ENCODE measurements around the gene BLOC1S3.

DNA sequence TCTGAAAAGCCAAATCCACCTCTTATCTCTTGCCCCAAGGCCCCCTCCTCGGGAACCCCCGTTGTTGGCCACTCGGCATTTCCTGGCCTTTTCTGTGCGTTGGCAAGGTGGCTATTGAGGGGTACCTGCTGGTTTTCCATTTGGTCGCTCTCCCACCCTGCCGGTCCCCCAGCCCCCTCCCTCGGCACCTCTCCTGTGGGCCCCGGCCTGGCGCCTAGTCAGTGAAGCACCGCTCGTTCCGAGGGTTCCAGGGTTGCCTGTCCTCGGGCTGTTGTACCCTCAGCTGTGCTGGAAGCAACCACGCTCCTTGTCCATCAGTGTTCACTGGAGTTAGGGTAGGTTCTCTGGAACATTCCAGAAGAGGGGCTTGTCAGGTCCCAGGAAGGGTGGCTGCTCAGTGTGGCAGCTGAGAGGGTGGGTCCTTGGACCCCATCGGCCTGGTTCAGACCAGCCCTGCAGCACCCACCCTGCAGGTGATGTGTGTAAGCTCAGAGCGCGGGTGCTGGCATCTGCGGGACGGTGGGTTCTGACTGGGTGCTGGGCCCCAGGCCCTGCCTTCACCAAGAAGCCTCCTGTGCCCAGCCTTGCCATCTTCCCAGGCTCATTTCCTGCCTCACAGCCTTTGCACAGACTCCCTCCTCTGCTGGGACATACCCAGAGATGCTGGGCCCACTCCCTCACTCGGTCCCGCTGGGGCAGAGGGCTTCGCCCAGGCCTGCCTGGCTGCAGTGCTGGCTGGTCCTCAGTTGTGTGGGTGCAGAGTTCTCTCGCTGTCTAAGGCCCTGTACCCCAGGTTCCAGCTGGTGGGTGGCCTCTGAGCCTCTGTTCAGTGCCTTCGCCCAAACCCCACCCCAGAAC lies 39.1 kb upstream of the BLOC1S3 start:
- TF ChIP-seq, protein P1, sequence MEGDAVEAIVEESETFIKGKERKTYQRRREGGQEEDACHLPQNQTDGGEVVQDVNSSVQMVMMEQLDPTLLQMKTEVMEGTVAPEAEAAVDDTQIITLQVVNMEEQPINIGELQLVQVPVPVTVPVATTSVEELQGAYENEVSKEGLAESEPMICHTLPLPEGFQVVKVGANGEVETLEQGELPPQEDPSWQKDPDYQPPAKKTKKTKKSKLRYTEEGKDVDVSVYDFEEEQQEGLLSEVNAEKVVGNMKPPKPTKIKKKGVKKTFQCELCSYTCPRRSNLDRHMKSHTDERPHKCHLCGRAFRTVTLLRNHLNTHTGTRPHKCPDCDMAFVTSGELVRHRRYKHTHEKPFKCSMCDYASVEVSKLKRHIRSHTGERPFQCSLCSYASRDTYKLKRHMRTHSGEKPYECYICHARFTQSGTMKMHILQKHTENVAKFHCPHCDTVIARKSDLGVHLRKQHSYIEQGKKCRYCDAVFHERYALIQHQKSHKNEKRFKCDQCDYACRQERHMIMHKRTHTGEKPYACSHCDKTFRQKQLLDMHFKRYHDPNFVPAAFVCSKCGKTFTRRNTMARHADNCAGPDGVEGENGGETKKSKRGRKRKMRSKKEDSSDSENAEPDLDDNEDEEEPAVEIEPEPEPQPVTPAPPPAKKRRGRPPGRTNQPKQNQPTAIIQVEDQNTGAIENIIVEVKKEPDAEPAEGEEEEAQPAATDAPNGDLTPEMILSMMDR (IDR thresholded peaks at IDR 0.05; ENCODE audit: borderline replicate concordance, extremely low read depth, low read length, poor library complexity, severe bottlenecking) = no peak
- TF ChIP-seq EZH2 (IDR thresholded peaks at IDR 0.05; ENCODE audit: borderline replicate concordance, low read depth, low read length, severe bottlenecking) = no peak

Measured in DND-41 (cell line).